Activated naive CD8-positive, alpha-beta T cell treated with anti-CD3 and anti-CD28 coated beads, Interleukin-2, amount 10 ng/mL, durations not matched to agents 7 days and 5 days (primary cell): ENCODE results near the gene SAMD1. TPM values are rescaled to one million over a fixed set of nuclear protein-coding genes. Genes with fewer than 3 reads are reported as not detected.

Source experiments
- ATAC-seq: fragments of 150-1000 bp; cut with Tn5 transposase; one replicate; pipeline ENCODE4 v1.10.0; 2021; ENCODE audit warnings: low read depth, moderate library complexity
- POLR2A ChIA-PET: fragments of 350-600 bp; sonication (Branson Sonifier 250); formaldehyde crosslinking; loops from one replicate; lab custom pipeline; 2021; ENCODE audit warnings: antibody characterized with exemption; lab: Charles Lee
- DNase-seq: peaks from one replicate; pipeline ENCODE4 v3.0.0; 2021
- H3K27ac Mint-ChIP-seq: one replicate; pipeline ENCODE4 v1.8.0; 2022; ENCODE audit warnings: mild to moderate bottlenecking, mixed read lengths
- H3K27me3 Mint-ChIP-seq: one replicate; pipeline ENCODE4 v1.8.0; 2022; ENCODE audit warnings: mild to moderate bottlenecking, moderate library complexity, mixed read lengths
- H3K36me3 Mint-ChIP-seq: one replicate; pipeline ENCODE4 v1.8.0; 2021; ENCODE audit warnings: mild to moderate bottlenecking, mixed read lengths
- H3K4me1 Mint-ChIP-seq: one replicate; pipeline ENCODE4 v1.8.0; 2021; ENCODE audit warnings: mixed read lengths
- H3K4me3 Mint-ChIP-seq: one replicate; pipeline ENCODE4 v1.8.0; 2022; ENCODE audit warnings: mild to moderate bottlenecking, moderate library complexity, mixed read lengths
- H3K9me3 Mint-ChIP-seq: one replicate; pipeline ENCODE4 v1.8.0; 2021; ENCODE audit warnings: mixed read lengths
- total RNA-seq, 2 experiments: library from RNA; stranded (reverse); gene quantifications; one replicate each; pipeline ENCODE4 v1.2.3, GENCODE V29; 2021

The SAMD1 gene
- total RNA-seq, 2 experiments from 2014 or later: 58.3 to 65.6 TPM

DNA sequence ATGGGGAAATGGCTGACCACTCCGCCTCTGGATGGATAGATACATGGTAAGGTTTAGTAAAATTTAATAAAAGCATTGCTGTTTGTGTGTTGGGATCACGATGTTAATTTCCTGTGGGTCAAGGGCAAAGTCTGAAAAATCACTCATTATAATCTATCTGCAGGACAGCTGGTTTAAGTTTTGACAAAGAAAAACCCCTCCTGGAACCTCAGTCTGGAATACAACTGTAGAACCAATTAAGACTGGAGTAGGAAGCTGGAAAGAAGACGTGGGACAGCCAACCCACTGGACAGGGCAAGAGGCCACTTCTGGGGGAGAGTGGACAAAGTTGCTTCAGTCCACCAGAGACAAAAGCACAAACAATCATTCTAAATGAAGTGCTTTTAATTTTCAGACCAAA, 28.6 kb upstream of the SAMD1 start:
- DNase-seq: no peak
- peak overlapping the region; percentile 88 for H3K27ac Mint-ChIP-seq
- no peaks in the 10 kb centered on the region for H3K9me3 Mint-ChIP-seq
- peaks cover 4% of the 10 kb centered on the region for H3K36me3 Mint-ChIP-seq
- peaks cover 32% of the 10 kb centered on the region for H3K4me1 Mint-ChIP-seq
- no peak for ATAC-seq
- no peaks in the 10 kb centered on the region for H3K27me3 Mint-ChIP-seq
- H3K4me3 Mint-ChIP-seq: peak overlapping the region; percentile 87
- POLR2A ChIA-PET: interaction anchor here (6.4 kb wide), 1 partner anchor 17 kb away, joined by 47 read pairs; the partner anchor contains the start of gene ASF1B

GRCh38 chr19:14118165-14119051, 27.9 kb upstream of the SAMD1 start:
- Mint-ChIP-seq H3K4me1 (peaks cover 36% of the 10 kb centered on the region), H3K9me3 (no peaks in the 10 kb centered on the region), H3K27me3 (no peaks in the 10 kb centered on the region), H3K4me3 (peak overlapping the region; percentile 87), H3K36me3 (peaks cover 4% of the 10 kb centered on the region), H3K27ac (peak overlapping the region; percentile 88)
- DNase-seq: peak; percentile 42
- no peak for ATAC-seq
- POLR2A ChIA-PET: interaction anchor here (1.1 to 6.4 kb wide), 5 partner anchors 8 to 36 kb away, joined by 3 to 47 read pairs (median 6); partner anchors contain the start of gene ASF1B

DNA sequence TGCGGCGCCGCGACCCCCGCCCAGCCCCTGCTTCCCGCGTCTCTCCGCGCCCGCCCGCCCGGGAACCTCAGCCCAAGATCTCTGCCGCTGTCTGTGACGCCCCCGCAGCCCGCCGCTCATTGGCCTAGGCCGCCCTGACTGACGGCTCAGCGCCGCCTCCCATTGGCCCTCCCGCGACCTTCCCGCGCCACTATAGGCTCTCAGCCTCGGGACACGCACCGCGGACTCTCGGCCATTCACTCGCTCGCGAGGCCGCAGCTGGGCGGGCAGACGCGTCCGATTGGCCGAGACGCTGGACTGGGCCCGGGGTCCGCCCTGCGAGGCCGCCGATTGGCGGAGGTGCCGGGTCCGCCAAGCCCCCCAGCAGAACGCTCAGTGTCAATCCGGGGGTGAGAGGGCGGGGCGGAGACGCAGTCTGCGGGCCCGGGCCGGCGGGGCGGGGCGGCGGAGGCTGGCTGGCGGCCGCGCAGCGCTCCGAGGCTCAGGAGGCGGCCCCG, 27.2 kb upstream of the SAMD1 start, which contains the start of gene PRKACA:
TSS of gene PRKACA (minus strand) at position 95 of the 497 bp plus-strand sequence. CDS start 215 bp downstream, outside the sequence.
- H3K4me1 Mint-ChIP-seq: peaks cover 40% of the 10 kb centered on the region
- peak within 1 kb of the TSS; percentile 98 for H3K4me3 Mint-ChIP-seq
- POLR2A ChIA-PET: interaction anchor here (1.1 to 6.4 kb wide), 6 partner anchors 9 to 343 kb away, joined by 3 to 47 read pairs (median 6); partner anchors contain the start of gene ASF1B

GRCh38 chr19:14116918-14117578, 26.5 kb upstream of the SAMD1 start:
- H3K27ac Mint-ChIP-seq: peak overlapping the region; percentile 78
- no peaks in the 10 kb centered on the region for H3K27me3 Mint-ChIP-seq
- no peaks in the 10 kb centered on the region for H3K9me3 Mint-ChIP-seq
- POLR2A ChIA-PET: interaction anchor here (0.5 to 6.4 kb wide), 9 partner anchors 9 to 342 kb away, joined by 3 to 47 read pairs (median 5); partner anchors contain the start of gene ASF1B
- ATAC-seq (peak; percentile 1), DNase-seq (no peak)
- H3K4me3 Mint-ChIP-seq: peak overlapping the region; percentile 98
- peaks cover 45% of the 10 kb centered on the region for H3K4me1 Mint-ChIP-seq
- peaks cover 2% of the 10 kb centered on the region for H3K36me3 Mint-ChIP-seq

More for the DNA sequence above, 27.2 kb upstream of the SAMD1 start, which contains the start of gene PRKACA:
- DNase-seq (peak; percentile 99), ATAC-seq (peak; percentile 98)
- Mint-ChIP-seq H3K36me3 (peaks cover 2% of the 10 kb centered on the region), H3K27me3 (no peaks in the 10 kb centered on the region), H3K9me3 (no peaks in the 10 kb centered on the region), H3K27ac (peak within 1 kb of the TSS; percentile 88)

GRCh38 chr19:14116525-14116917, 26.0 kb upstream of the SAMD1 start:
- POLR2A ChIA-PET: interaction anchor here (0.5 to 6.4 kb wide), 6 partner anchors 10 to 321 kb away, joined by 3 to 47 read pairs (median 5); partner anchors contain the start of gene ASF1B
- peak overlapping the region; percentile 98 for H3K4me3 Mint-ChIP-seq
- peak overlapping the region; percentile 78 for H3K27ac Mint-ChIP-seq
- H3K9me3 Mint-ChIP-seq: no peaks in the 10 kb centered on the region
- ATAC-seq: no peak
- DNase-seq: no peak
- peaks cover 2% of the 10 kb centered on the region for H3K36me3 Mint-ChIP-seq
- H3K4me1 Mint-ChIP-seq: peaks cover 48% of the 10 kb centered on the region
- no peaks in the 10 kb centered on the region for H3K27me3 Mint-ChIP-seq

- no peak for ATAC-seq
- Mint-ChIP-seq H3K4me3 (peak overlapping the region; percentile 98), H3K9me3 (no peaks in the 10 kb centered on the region), H3K4me1 (peaks cover 49% of the 10 kb centered on the region), H3K27ac (no peak overlapping the region), H3K36me3 (peaks cover 2% of the 10 kb centered on the region), H3K27me3 (no peaks in the 10 kb centered on the region)
- DNase-seq: no peak
- POLR2A ChIA-PET: interaction anchor here (0.9 to 6.4 kb wide), 3 partner anchors 16 to 34 kb away, joined by 3 to 47 read pairs (median 16); partner anchors contain the start of gene ASF1B
Observed at GRCh38 chr19:14115756-14116155, 25.2 kb upstream of the SAMD1 start.

GRCh38 chr19:14114854-14115253, 24.3 kb upstream of the SAMD1 start:
- no peaks in the 10 kb centered on the region for H3K36me3 Mint-ChIP-seq
- POLR2A ChIA-PET: interaction anchor here (0.6 to 6.4 kb wide), 3 partner anchors 9 to 33 kb away, joined by 6 to 47 read pairs (median 16); partner anchors contain the start of gene ASF1B

GRCh38 chr19:14114439-14114838, 23.9 kb upstream of the SAMD1 start:
- H3K9me3 Mint-ChIP-seq: no peaks in the 10 kb centered on the region
- no peaks in the 10 kb centered on the region for H3K36me3 Mint-ChIP-seq
- H3K27ac Mint-ChIP-seq: no peak overlapping the region
- H3K4me1 Mint-ChIP-seq: peaks cover 46% of the 10 kb centered on the region
- no peak overlapping the region for H3K4me3 Mint-ChIP-seq
- DNase-seq: no peak
- no peaks in the 10 kb centered on the region for H3K27me3 Mint-ChIP-seq
- no peak for ATAC-seq
- POLR2A ChIA-PET: interaction anchor here (0.6 to 6.4 kb wide), 4 partner anchors 9 to 34 kb away, joined by 3 to 47 read pairs (median 4); partner anchors contain the start of gene ASF1B

More at GRCh38 chr19:14114854-14115253, 24.3 kb upstream of the SAMD1 start:
- Mint-ChIP-seq H3K27me3 (no peaks in the 10 kb centered on the region), H3K4me3 (peak overlapping the region; percentile 16), H3K27ac (no peak overlapping the region), H3K4me1 (peaks cover 49% of the 10 kb centered on the region), H3K9me3 (no peaks in the 10 kb centered on the region)
- ATAC-seq (no peak), DNase-seq (peak; percentile 69)

- ATAC-seq (no peak), DNase-seq (peak; percentile 69)
- Mint-ChIP-seq H3K4me3 (no peak overlapping the region), H3K27ac (peak overlapping the region; percentile 61), H3K9me3 (no peaks in the 10 kb centered on the region), H3K36me3 (no peaks in the 10 kb centered on the region), H3K4me1 (peaks cover 42% of the 10 kb centered on the region), H3K27me3 (no peaks in the 10 kb centered on the region)
- POLR2A ChIA-PET: interaction anchor here (0.6 to 6.4 kb wide), 3 partner anchors 14 to 33 kb away, joined by 3 to 47 read pairs (median 3); partner anchors contain the start of gene ASF1B
Observed at GRCh38 chr19:14113762-14114414, 23.3 kb upstream of the SAMD1 start.

DNA sequence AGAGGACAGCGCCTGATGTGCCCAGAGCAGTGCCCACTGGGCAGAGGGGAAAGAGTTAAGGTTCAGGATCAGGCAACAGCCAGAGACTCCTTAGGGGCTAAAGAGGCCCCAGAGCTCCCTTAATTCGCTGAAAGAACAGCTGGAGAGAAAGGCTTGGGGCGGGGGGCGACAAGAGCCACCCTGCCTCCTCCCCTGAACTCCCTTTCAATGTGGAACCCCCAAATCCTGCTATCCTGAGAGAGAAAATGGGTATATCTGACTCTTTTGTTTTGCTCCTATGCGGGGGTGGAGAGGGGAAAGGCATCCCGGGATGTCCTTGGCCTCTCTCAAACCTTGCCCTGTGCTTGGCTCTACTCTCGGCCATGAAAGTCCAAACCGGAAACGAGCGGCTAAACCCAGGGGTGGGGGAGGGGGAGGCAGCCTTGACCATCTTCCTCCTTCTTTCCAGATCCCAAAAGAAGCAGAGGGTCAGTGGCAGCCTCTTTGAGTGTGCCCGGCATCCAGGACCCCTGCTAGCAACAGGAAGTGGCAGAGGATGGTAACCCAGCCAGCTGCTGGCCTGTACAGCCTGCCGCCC, 22.3 kb upstream of the SAMD1 start:
- peak overlapping the region; percentile 34 for H3K27ac Mint-ChIP-seq
- peak overlapping the region; percentile 25 for H3K4me3 Mint-ChIP-seq
- POLR2A ChIA-PET: interaction anchor here (1.4 kb wide), 1 partner anchor 9 kb away, joined by 3 read pairs; no protein-coding TSS in a partner anchor
- DNase-seq (no peak), ATAC-seq (no peak)
- peaks cover 37% of the 10 kb centered on the region for H3K4me1 Mint-ChIP-seq
- no peaks in the 10 kb centered on the region for H3K27me3 Mint-ChIP-seq
- H3K9me3 Mint-ChIP-seq: no peaks in the 10 kb centered on the region
- no peaks in the 10 kb centered on the region for H3K36me3 Mint-ChIP-seq

GRCh38 chr19:14112051-14112808, 21.7 kb upstream of the SAMD1 start:
- POLR2A ChIA-PET: interaction anchor here (1.4 to 1.6 kb wide), 2 partner anchors 8 to 21 kb away, joined by 3 to 4 read pairs; no protein-coding TSS in a partner anchor
- H3K36me3 Mint-ChIP-seq: no peaks in the 10 kb centered on the region
- H3K27ac Mint-ChIP-seq: peak overlapping the region; percentile 34
- peak overlapping the region; percentile 19 for H3K4me3 Mint-ChIP-seq
- ATAC-seq (no peak), DNase-seq (no peak)
- no peaks in the 10 kb centered on the region for H3K27me3 Mint-ChIP-seq
- peaks cover 37% of the 10 kb centered on the region for H3K4me1 Mint-ChIP-seq
- H3K9me3 Mint-ChIP-seq: no peaks in the 10 kb centered on the region
